Measurements from ENCODE around the gene C16orf96. TPM values are rescaled to one million over a fixed set of nuclear protein-coding genes. Genes with fewer than 3 reads are reported as not detected.

Gene C16orf96
- total RNA-seq, 1 experiment from 2014 or later = 0.15 TPM

- ChIA-PET POLR2A (ENCODE audit: unreplicated experiment) (no interaction called here), CTCF (no interaction called here)
- Histone ChIP-seq H3K9me2 (ENCODE audit: insufficient read depth) (no peaks in the 10 kb centered on the region), H3K27ac (no peak overlapping the region), H3K27me3 (ENCODE audit: insufficient read depth, low read depth) (no peaks in the 10 kb centered on the region), H4K20me1 (ENCODE audit: insufficient read depth) (no peaks in the 10 kb centered on the region), H3K4me1 (replicated peaks; ENCODE audit: insufficient read depth) (peaks cover 30% of the 10 kb centered on the region), H3K36me3 (ENCODE audit: low read depth) (no peaks in the 10 kb centered on the region), H3K79me2 (ENCODE audit: low read depth) (peaks cover 21% of the 10 kb centered on the region), H3F3A (ENCODE audit: insufficient read depth, low read depth) (peaks cover 28% of the 10 kb centered on the region), H2AFZ (no peak overlapping the region), H3K4me3 (no peak overlapping the region), H3K4me2 (peak overlapping the region; percentile 95; the same call in 1 of the 2 replicates), H3K9me3 (ENCODE audit: insufficient read depth, low read depth) (no peaks in the 10 kb centered on the region)
- TF ChIP-seq EZH2 (IDR thresholded peaks at IDR 0.05; ENCODE audit: low read depth) (no peak), CTCF (conservative IDR thresholded peaks at IDR 0.05) (no peak)
- no TSS peak for BruUV-seq (replicated peaks)
- intact Hi-C loops (cut with micrococcal nuclease; ENCODE audit: unreplicated experiment) = loop anchor here (5.0 to 10.0 kb wide), 4 partner anchors 204 to 478 kb away; partner anchors contain the start of genes CORO7, EEF2KMT, SEC14L5 and TFAP4
- no peak for DNase-seq
These were observed 62.7 kb downstream of the C16orf96 start for GRCh38 chr16:4618645-4619418.

GRCh38 chr16:4623593-4623992, 67.5 kb downstream of the C16orf96 start:
- POLR2A ChIA-PET (ENCODE audit: unreplicated experiment) = interaction anchor here (0.7 kb wide), 1 partner anchor 159 kb away, joined by 3 read pairs; no protein-coding TSS in a partner anchor
- TF ChIP-seq CTCF (conservative IDR thresholded peaks at IDR 0.05) (no peak), EZH2 (IDR thresholded peaks at IDR 0.05; ENCODE audit: low read depth) (no peak)
- no peak overlapping the region for H3K4me2 ChIP-seq
- H4K20me1 ChIP-seq (ENCODE audit: insufficient read depth) = peaks cover 21% of the 10 kb centered on the region
- H3K4me3 ChIP-seq = no peak overlapping the region
- H3K9me2 ChIP-seq (ENCODE audit: insufficient read depth) = no peaks in the 10 kb centered on the region
- no peak overlapping the region for H3K27ac ChIP-seq
- no TSS peak for BruUV-seq (replicated peaks)
- no peaks in the 10 kb centered on the region for H3K27me3 ChIP-seq (ENCODE audit: insufficient read depth, low read depth)
- CTCF ChIA-PET = interaction anchor here (0.6 to 2.4 kb wide), 8 partner anchors 7 to 336 kb away, joined by 3 to 13 read pairs (median 6); no protein-coding TSS in a partner anchor
- H3F3A ChIP-seq (ENCODE audit: insufficient read depth, low read depth) = peaks cover 6% of the 10 kb centered on the region; the same call in 1 of the 2 replicates
- no peak overlapping the region for H2AFZ ChIP-seq
- peaks cover 10% of the 10 kb centered on the region for H3K4me1 ChIP-seq (replicated peaks; ENCODE audit: insufficient read depth)
- H3K36me3 ChIP-seq (ENCODE audit: low read depth) = no peaks in the 10 kb centered on the region
- no peaks in the 10 kb centered on the region for H3K9me3 ChIP-seq (ENCODE audit: insufficient read depth, low read depth)
- intact Hi-C loops (cut with micrococcal nuclease; ENCODE audit: unreplicated experiment) = no loop called here
- no peak for DNase-seq
- peaks cover 43% of the 10 kb centered on the region for H3K79me2 ChIP-seq (ENCODE audit: low read depth)

- POLR2A ChIA-PET (ENCODE audit: unreplicated experiment) = interaction anchor here (0.7 kb wide), 1 partner anchor 160 kb away, joined by 3 read pairs; no protein-coding TSS in a partner anchor
- peak within 1 kb of the TSS; percentile 99 for H3K4me3 ChIP-seq
- peaks cover 7% of the 10 kb centered on the region for H3K4me1 ChIP-seq (replicated peaks; ENCODE audit: insufficient read depth)
- intact Hi-C loops (cut with micrococcal nuclease; ENCODE audit: unreplicated experiment) = loop anchor here (1.0 kb wide), 2 partner anchors 57 to 107 kb away; no protein-coding TSS in a partner anchor
- peak within 1 kb of the TSS; percentile 93 for H2AFZ ChIP-seq
- peak; percentile 90 to 97 for DNase-seq
- no peaks in the 10 kb centered on the region for H3K9me2 ChIP-seq (ENCODE audit: insufficient read depth)
- no peaks in the 10 kb centered on the region for H3K27me3 ChIP-seq (ENCODE audit: insufficient read depth, low read depth)
- H3F3A ChIP-seq (ENCODE audit: insufficient read depth, low read depth) = peaks cover 6% of the 10 kb centered on the region; the same call in 1 of the 2 replicates
- H3K36me3 ChIP-seq (ENCODE audit: low read depth) = no peaks in the 10 kb centered on the region
- CTCF ChIA-PET = interaction anchor here (0.6 to 2.4 kb wide), 13 partner anchors 8 to 335 kb away, joined by 3 to 13 read pairs (median 4); partner anchors contain the start of gene C16orf96
- H3K27ac ChIP-seq = peak within 1 kb of the TSS; percentile 69
- H3K9me3 ChIP-seq (ENCODE audit: insufficient read depth, low read depth) = no peaks in the 10 kb centered on the region
- BruUV-seq (replicated peaks) = TSS peak; percentile 57
- H4K20me1 ChIP-seq (ENCODE audit: insufficient read depth) = peaks cover 25% of the 10 kb centered on the region
- peak within 1 kb of the TSS; percentile 97 for H3K4me2 ChIP-seq
- TF ChIP-seq CTCF (conservative IDR thresholded peaks at IDR 0.05) (peak; percentile 96), EZH2 (IDR thresholded peaks at IDR 0.05; ENCODE audit: low read depth) (no peak)
- peaks cover 44% of the 10 kb centered on the region for H3K79me2 ChIP-seq (ENCODE audit: low read depth)
These were observed 68.1 kb downstream of the C16orf96 start, which contains the start of gene MGRN1 for GRCh38 chr16:4624015-4624826. Gene MGRN1 (plus strand): TSS chr16:4624826. CDS start chr16:4624961, 135 bp downstream.
